Nucleus accumbens (tissue), 56 donors: Measurements from ENCODE around the gene TRRAP.
A peak's percentile ranks its signal among the peaks of the same experiment; 100 is the strongest.
"Not testable (repeated sequence)": the region's sequence is repeated elsewhere in the genome, so short reads cannot be mapped to it uniquely, and the experiment has no call there.

Experiments
- DNase-seq, 56 donors: peaks; one replicate each; lab custom pipeline; 2025; lab: John Stamatoyannopoulos, UW

Gene TRRAP

GRCh38 chr7:98864731-98865453 is 13.4 kb upstream of the TRRAP start:
- DNase-seq = no peak

- DNase-seq = no peak
Measured at GRCh38 chr7:98866351-98866750, 12.0 kb upstream of the TRRAP start.

GRCh38 chr7:98866765-98867164 is 11.6 kb upstream of the TRRAP start:
- DNase-seq = no peak

GRCh38 chr7:98868450-98868849 is 9.9 kb upstream of the TRRAP start:
- DNase-seq = no peak

GRCh38 chr7:98869027-98869596 is 9.2 kb upstream of the TRRAP start:
- peak in 9 of 56 donors; percentile 18 to 50 (median 31) for DNase-seq

GRCh38 chr7:98869597-98870120 is 8.7 kb upstream of the TRRAP start, which contains the start of gene TMEM130:
Gene TMEM130 (minus strand): TSS chr7:98870014. CDS start chr7:98869861, 153 bp downstream.
- peak in 7 of 56 donors; percentile 32 to 69 (median 63) for DNase-seq

- peak in 49 of 56 donors; percentile 4 to 93 (median 70) for DNase-seq
Measured at GRCh38 chr7:98870121-98870651, 8.1 kb upstream of the TRRAP start.

- no peak for DNase-seq
Measured at GRCh38 chr7:98870807-98871491, 7.4 kb upstream of the TRRAP start.

- DNase-seq = no peak
Measured at GRCh38 chr7:98872328-98872924, 5.9 kb upstream of the TRRAP start.

GRCh38 chr7:98873610-98874009 is 4.7 kb upstream of the TRRAP start:
- not testable (repeated sequence) for DNase-seq

- no peak for DNase-seq
Measured at GRCh38 chr7:98874942-98875341, 3.4 kb upstream of the TRRAP start.

GRCh38 chr7:98875501-98875900 is 2.8 kb upstream of the TRRAP start:
- no peak for DNase-seq

GRCh38 chr7:98877146-98877545 is 1.2 kb upstream of the TRRAP start:
- no peak for DNase-seq

GRCh38 chr7:98877692-98878364 is 504 bp upstream of the TRRAP start:
- DNase-seq = peak in 2 of 56 donors; percentile 37 to 61

- peak in 6 of 56 donors; percentile 6 to 30 (median 12) for DNase-seq
Measured at GRCh38 chr7:98879198-98879978, 1.1 kb downstream of the TRRAP start.

GRCh38 chr7:98879979-98880315 is 1.6 kb downstream of the TRRAP start:
- no peak for DNase-seq

- DNase-seq = no peak
Measured at GRCh38 chr7:98880485-98880884, 2.2 kb downstream of the TRRAP start.

- DNase-seq = no peak
Measured at GRCh38 chr7:98881561-98882315, 3.4 kb downstream of the TRRAP start.

- no peak for DNase-seq
Measured at GRCh38 chr7:98884416-98884815, 6.1 kb downstream of the TRRAP start.
